ENCODE data around the gene ATXN7L2. TPM values are rescaled to one million over a fixed set of nuclear protein-coding genes. Genes with fewer than 3 reads are reported as not detected.
A peak's percentile ranks its signal among the peaks of the same experiment; 100 is the strongest.

ATXN7L2 gene
- total and polyA plus RNA-seq, 2 of the 8 experiments (the other 6 are each of a cell fraction or from before 2014, with no cell fraction given), result 8.1 to 9.3 TPM

DNA sequence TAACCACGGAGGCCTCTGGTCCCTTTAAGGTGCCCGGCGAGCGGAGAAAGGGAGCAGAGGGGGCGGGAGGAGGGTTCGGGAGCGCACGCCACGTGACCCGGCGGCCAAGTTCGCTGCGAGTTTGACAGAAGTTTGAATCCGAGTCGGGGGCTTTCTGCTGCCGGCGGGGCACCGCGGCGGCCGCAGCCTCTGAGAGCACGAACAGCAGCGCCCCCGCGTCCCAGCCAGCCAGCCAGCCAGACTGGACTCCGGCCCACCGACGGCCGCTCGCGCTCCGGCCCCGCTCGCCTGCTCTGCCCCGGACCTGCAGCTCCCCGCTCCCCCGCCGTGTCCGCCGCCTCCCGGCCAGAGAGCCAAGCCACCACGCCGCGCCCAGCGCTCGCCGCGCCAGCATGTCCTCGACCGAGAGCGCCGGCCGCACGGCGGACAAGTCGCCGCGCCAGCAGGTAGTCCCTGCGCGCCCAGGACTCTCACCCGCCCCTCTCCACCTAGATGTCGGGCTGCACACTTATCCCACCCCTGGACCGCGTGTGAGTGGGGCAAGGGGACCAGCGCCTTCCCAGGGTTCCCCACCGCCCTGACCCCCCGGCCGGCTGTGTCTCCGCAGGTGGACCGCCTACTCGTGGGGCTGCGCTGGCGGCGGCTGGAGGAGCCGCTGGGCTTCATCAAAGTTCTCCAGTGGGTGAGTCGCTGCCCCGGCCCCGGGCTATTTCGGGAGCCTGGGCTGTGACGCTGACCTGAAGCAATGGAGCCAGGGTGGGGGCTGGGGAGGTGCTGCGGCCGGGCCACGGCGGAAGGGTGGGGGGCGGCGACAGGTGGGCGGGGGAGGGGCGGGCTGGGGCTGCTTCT, 17.0 kb upstream of the ATXN7L2 start, which contains the start of gene SYPL2:
TSS of gene SYPL2 (plus strand) at position 95 of the 849 bp plus-strand sequence. CDS start at position 393, 298 bp downstream.
- no peak within 1 kb of the TSS for H2BK5ac ChIP-seq (ENCODE audit: low read depth, low read length)
- no peak within 1 kb of the TSS for H3K23ac ChIP-seq (ENCODE audit: insufficient read length)
- peak within 1 kb of the TSS; percentile 56; the same call in 1 of the 2 replicates for H3K18ac ChIP-seq (ENCODE audit: extremely low read depth, low read length)
- H4K8ac ChIP-seq (ENCODE audit: extremely low read depth, insufficient read depth, low read length), result peak within 1 kb of the TSS; percentile 58; the same call in 1 of the 2 replicates
- ChIA-PET CTCF (ENCODE audit: partially characterized antibody) (interaction anchor here (1.6 kb wide), 1 partner anchor 66 kb away, joined by 6 read pairs; no protein-coding TSS in a partner anchor), POLR2A (ENCODE audit: partially characterized antibody) (interaction anchor here (1.4 to 2.0 kb wide), 2 partner anchors 11 to 40 kb away, joined by 5 to 6 read pairs; partner anchors contain the start of gene PSMA5)
- DNase-seq (ENCODE audit: low read depth in 1 of 2, low spot score in 2 of 2), result peak in 1 of 2 experiments; percentile 77
- H3K23me2 ChIP-seq (ENCODE audit: low read depth, low read length), result peaks cover 8% of the 10 kb centered on the region; the same call in 1 of the 2 replicates
- H4K20me1 ChIP-seq (replicated peaks in 1 of 2; ENCODE audit: control insufficient read depth in 1 of 2, insufficient read depth in 2 of 2, low read length in 2 of 2), result no peaks in the 10 kb centered on the region
- H3K79me2 ChIP-seq (ENCODE audit: control insufficient read depth in 1 of 2, insufficient read depth in 2 of 2, low read length in 2 of 2), result no peaks in the 10 kb centered on the region
- H3K4me1 ChIP-seq (replicated peaks in 1 of 4; ENCODE audit: control insufficient read depth in 3 of 4, insufficient read depth in 4 of 4, low read length in 3 of 4), result peaks cover 0 to 8% (median 1%) of the 10 kb centered on the region in 4 experiments; a peak in 5 of 7 replicates
- no peak within 1 kb of the TSS for H3K14ac ChIP-seq (ENCODE audit: insufficient read length)
- H3K4me2 ChIP-seq (ENCODE audit: insufficient read depth in 1 of 2, low read depth in 2 of 2, low read length in 2 of 2), result peak within 1 kb of the TSS; percentile 88 to 94
- no peaks in the 10 kb centered on the region for H3K79me1 ChIP-seq (ENCODE audit: low read depth, low read length)
- peak within 1 kb of the TSS; percentile 33 for H3K56ac ChIP-seq (replicated peaks; ENCODE audit: insufficient read length, low read depth, low read length)
- H4K5ac ChIP-seq (ENCODE audit: insufficient read length, low read depth, low read length), result no peak within 1 kb of the TSS
- 1% methylated on average over 33 of the region's 88 CpGs; no CpG with 5 or more reads in 1 of the 2 experiments for WGBS, 2 experiments (ENCODE audit: extremely low coverage in 1 of 2, insufficient coverage in 1 of 2, insufficient read length in 1 of 2, insufficient replicate concordance in 2 of 2, low coverage in 1 of 2, low lambda C conversion rate in 2 of 2, missing lambda C conversion rate in 1 of 2)
- no peak within 1 kb of the TSS; the same call in 1 of the 2 replicates for H2BK20ac ChIP-seq (ENCODE audit: low read length)
- no peak within 1 kb of the TSS for H2AK5ac ChIP-seq (ENCODE audit: low read depth, low read length)
- no peak within 1 kb of the TSS for H3K27ac ChIP-seq (ENCODE audit: low read depth, low read length)
- H2BK15ac ChIP-seq (ENCODE audit: low read length), result no peak within 1 kb of the TSS
- no peaks in the 10 kb centered on the region for H3K9me3 ChIP-seq (ENCODE audit: insufficient read depth in 2 of 2, low read depth in 1 of 2, low read length in 1 of 2)
- H3K9ac ChIP-seq (replicated peaks in 1 of 4; ENCODE audit: extremely low read depth in 1 of 4, low read depth in 3 of 4, low read length in 3 of 4), result 0 out of 7 replicates have a peak within 1 kb of the TSS, but pooled peaks of 1 of the 4 experiments have one; percentile 2
- H3K36me3 ChIP-seq (ENCODE audit: control insufficient read depth in 2 of 4, insufficient read depth in 4 of 4, low read length in 3 of 4), result no peaks in the 10 kb centered on the region
- H3K27me3 ChIP-seq (replicated peaks in 1 of 4; ENCODE audit: control insufficient read depth in 3 of 4, extremely low read depth in 1 of 4, insufficient read depth in 3 of 4, low read length in 3 of 4), result peaks cover 4 to 52% (median 40%) of the 10 kb centered on the region in 4 experiments
- peak within 1 kb of the TSS; percentile 61 to 80 (median 64) for H3K4me3 ChIP-seq (ENCODE audit: extremely low read depth in 1 of 4, insufficient read depth in 2 of 4, low read depth in 3 of 4, low read length in 4 of 4)
- H3K4ac ChIP-seq (replicated peaks; ENCODE audit: insufficient read length, low read depth, low read length), result no peak within 1 kb of the TSS
- no peak within 1 kb of the TSS for H4K91ac ChIP-seq (replicated peaks; ENCODE audit: insufficient read length, low read length)
- H2BK12ac ChIP-seq (ENCODE audit: low read depth, low read length), result no peak within 1 kb of the TSS
- FAIRE-seq, result no peak
- peak within 1 kb of the TSS; percentile 84 for H2AFZ ChIP-seq (ENCODE audit: low read length)
- H2BK120ac ChIP-seq (replicated peaks; ENCODE audit: low read depth, low read length), result no peak within 1 kb of the TSS
- TF ChIP-seq, protein P1, sequence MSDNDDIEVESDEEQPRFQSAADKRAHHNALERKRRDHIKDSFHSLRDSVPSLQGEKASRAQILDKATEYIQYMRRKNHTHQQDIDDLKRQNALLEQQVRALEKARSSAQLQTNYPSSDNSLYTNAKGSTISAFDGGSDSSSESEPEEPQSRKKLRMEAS (IDR thresholded peaks at IDR 0.05), result peak; percentile 82
- TF ChIP-seq TEAD4 (IDR thresholded peaks at IDR 0.05; ENCODE audit: low read depth, low read length) (no peak), SIRT6 (IDR thresholded peaks at IDR 0.05; ENCODE audit: low read length) (no peak), CTBP2 (IDR thresholded peaks at IDR 0.05; ENCODE audit: borderline replicate concordance, insufficient read depth, insufficient read length, low read length) (no peak), BACH1 (IDR thresholded peaks at IDR 0.05; ENCODE audit: low read length) (0 out of 2 replicates have a peak, but pooled peaks have one; percentile 11), NANOG (IDR thresholded peaks at IDR 0.05; ENCODE audit: insufficient read depth, low read depth, low read length, poor library complexity, severe bottlenecking) (no peak), USF2 (IDR thresholded peaks at IDR 0.05; ENCODE audit: low read length) (peak; percentile 71), CEBPB (IDR thresholded peaks at IDR 0.05; ENCODE audit: low read depth, low read length) (no peak), MAFK (IDR thresholded peaks at IDR 0.05; ENCODE audit: low read depth, low read length) (no peak), POLR2A (IDR thresholded peaks at IDR 0.05; ENCODE audit: control extremely low read depth in 1 of 2, low read depth in 2 of 2, low read length in 2 of 2) (0 out of 3 replicates have a peak, but pooled peaks of 1 of the 2 experiments have one; percentile 22)
